Prostate gland (tissue), 2 donors: ENCODE measurements around the gene GABARAPL1. TPM values are rescaled to one million over a fixed set of nuclear protein-coding genes. Genes with fewer than 3 reads are reported as not detected.
A peak's percentile ranks its signal among the peaks of the same experiment; 100 is the strongest.

ENCODE experiments used
- DNase-seq: peaks from one replicate; pipeline ENCODE4 v3.0.0-alpha.2; 2019; ENCODE audit warnings: low spot score
- H3K27ac ChIP-seq, 2 donors: fragments of 200-600 bp; sonication (generic); 2 replicates each; pipeline ENCODE4 v1.5.1; 2017 to 2019
- H3K27me3 ChIP-seq: fragments of 200-600 bp; sonication (generic); replicated peaks from 2 replicates; pipeline ENCODE4 v1.5.1; 2019; ENCODE audit not compliant: insufficient read depth
- H3K36me3 ChIP-seq, 2 donors: fragments of 200-600 bp; sonication (generic); 1 replicate in 1 of 2; 2 replicates in 1 of 2; pipeline versions ENCODE4 v1.5.1 to v1.8.1; 2017 to 2019
- H3K4me1 ChIP-seq: fragments of 200-600 bp; sonication (generic); replicated peaks from 2 replicates; pipeline ENCODE4 v1.5.1; 2019
- H3K4me3 ChIP-seq, 2 donors: fragments of 200-600 bp; sonication (generic); 2 replicates each; pipeline ENCODE4 v1.5.1; 2017 to 2019
- H3K9me3 ChIP-seq: fragments of 200-600 bp; sonication (generic); 2 replicates; pipeline ENCODE4 v1.5.1; 2017
- POLR2A ChIP-seq: fragments of 450-650 bp; IDR thresholded peaks from one replicate; pipeline ENCODE4 v1.6.1; 2016; ENCODE audit warnings: antibody characterized with exemption, mild to moderate bottlenecking
- POLR2AphosphoS5 ChIP-seq: sonication (generic); formaldehyde crosslinking; IDR thresholded peaks from one replicate; pipeline ENCODE4 v1.6.1; 2017; ENCODE audit warnings: antibody characterized with exemption
- WGBS: methylation state at CpG from one replicate; pipeline ENCODE4 v1.1.5; 2018; 5-methylcytosine and 5-hydroxymethylcytosine counted together
- intact Hi-C: fragments of 100-400 bp; cut with DNase I; formaldehyde crosslinking; loops from one replicate; pipeline ENCODE4 v1.14.2; 2022
- total RNA-seq, 2 donors: library from RNA; depleted of rRNA; stranded (reverse); fragments of >200 nt; gene quantifications; one replicate each; pipeline ENCODE4 v1.1.0, GENCODE V29; 2016
- TF ChIP-seq, protein P1 (sequence below), 4 experiments: fragments of 200-600 bp in 2 of 4; fragments of 450-650 bp in 2 of 4; sonication (generic) in 2 of 4; IDR thresholded peaks; 1 replicate in 3 of 4; 2 replicates in 1 of 4; pipeline ENCODE4 v1.5.1; 2016 to 2019; ENCODE audit warnings: antibody characterized with exemption in 4 of 4, mild to moderate bottlenecking in 2 of 4, moderate library complexity in 2 of 4

GABARAPL1 gene
- total RNA-seq, 2 donors from 2014 or later = 78.2 to 95.9 TPM

DNA sequence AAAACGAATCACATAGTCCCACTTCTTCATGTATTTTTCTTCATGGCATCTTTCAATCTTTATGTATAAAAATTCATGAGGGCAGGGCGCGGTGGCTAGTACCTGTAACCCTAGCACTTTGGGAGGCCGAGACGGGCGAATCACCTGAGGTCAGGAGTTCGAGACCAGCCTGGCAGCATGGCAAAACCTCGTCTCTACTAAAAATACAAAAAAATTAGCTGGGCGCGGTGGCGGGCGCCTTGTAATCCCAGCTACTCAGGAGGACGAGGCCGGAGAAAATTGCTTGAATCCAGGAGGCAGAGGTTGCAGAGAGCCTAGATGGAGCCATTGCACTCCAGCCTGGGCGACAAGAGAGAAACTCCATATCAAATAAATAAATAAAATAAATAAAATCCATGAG is 2.5 kb upstream of the GABARAPL1 start:
- Histone ChIP-seq H3K4me1 (no peaks in the 10 kb centered on the region), H3K27ac (no peak overlapping the region), H3K27me3 (no peaks in the 10 kb centered on the region), H3K36me3 (no peaks in the 10 kb centered on the region), H3K4me3 (no peak overlapping the region), H3K9me3 (no peaks in the 10 kb centered on the region)
- intact Hi-C loops = loop anchor here (10.0 kb wide), 1 partner anchor 155 kb away; no protein-coding TSS in a partner anchor
- 96% methylated on average over 15 of the region's 15 CpGs for WGBS
- no peak for DNase-seq
- TF ChIP-seq POLR2AphosphoS5 (no peak), POLR2A (no peak)
- TF ChIP-seq, protein P1, sequence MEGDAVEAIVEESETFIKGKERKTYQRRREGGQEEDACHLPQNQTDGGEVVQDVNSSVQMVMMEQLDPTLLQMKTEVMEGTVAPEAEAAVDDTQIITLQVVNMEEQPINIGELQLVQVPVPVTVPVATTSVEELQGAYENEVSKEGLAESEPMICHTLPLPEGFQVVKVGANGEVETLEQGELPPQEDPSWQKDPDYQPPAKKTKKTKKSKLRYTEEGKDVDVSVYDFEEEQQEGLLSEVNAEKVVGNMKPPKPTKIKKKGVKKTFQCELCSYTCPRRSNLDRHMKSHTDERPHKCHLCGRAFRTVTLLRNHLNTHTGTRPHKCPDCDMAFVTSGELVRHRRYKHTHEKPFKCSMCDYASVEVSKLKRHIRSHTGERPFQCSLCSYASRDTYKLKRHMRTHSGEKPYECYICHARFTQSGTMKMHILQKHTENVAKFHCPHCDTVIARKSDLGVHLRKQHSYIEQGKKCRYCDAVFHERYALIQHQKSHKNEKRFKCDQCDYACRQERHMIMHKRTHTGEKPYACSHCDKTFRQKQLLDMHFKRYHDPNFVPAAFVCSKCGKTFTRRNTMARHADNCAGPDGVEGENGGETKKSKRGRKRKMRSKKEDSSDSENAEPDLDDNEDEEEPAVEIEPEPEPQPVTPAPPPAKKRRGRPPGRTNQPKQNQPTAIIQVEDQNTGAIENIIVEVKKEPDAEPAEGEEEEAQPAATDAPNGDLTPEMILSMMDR (IDR thresholded peaks at IDR 0.05) = no peak

DNA sequence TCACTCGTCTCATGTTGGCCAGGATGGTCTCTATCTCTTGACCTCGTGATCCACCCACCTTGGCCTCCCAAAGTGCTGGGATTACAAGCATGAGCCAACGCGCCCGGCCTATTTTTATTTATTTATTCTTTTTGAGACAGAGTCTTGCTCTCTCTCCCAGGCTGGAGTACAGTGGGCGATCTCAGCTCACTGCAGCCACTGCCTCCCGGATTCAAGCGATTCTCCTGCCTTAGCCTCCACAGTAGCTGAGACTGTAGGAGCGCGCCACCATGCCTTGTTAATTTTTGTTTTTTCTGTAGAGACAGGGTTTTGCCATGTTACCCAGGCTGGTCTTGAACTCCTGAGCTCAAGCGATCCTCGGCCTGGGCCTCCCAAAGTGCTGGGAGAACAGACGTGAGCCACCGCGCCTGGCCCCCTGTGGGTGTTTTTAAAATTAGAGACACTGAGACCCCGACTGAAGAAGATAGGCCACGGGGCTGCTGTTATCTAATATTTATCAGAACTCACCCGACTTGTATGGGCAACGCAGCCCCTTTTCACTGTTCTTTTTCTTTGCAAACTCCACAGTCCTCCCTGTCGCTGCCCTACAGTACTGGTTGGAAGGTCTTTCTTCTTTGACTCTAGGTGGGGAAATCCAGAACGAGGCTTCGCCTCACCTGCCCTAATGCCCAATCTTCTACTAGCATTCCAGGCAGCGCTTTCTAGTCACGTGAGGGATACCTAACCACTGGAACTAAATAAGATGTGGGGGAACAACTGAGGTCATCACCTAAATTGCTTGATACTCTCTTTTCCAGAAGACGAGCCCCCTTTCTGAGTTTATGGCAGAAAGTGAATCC is 1.4 kb upstream of the GABARAPL1 start:
- Histone ChIP-seq H3K36me3 (no peaks in the 10 kb centered on the region), H3K9me3 (no peaks in the 10 kb centered on the region), H3K27me3 (no peaks in the 10 kb centered on the region), H3K4me3 (no peak overlapping the region), H3K4me1 (no peaks in the 10 kb centered on the region), H3K27ac (peak overlapping the region; percentile 98)
- TF ChIP-seq POLR2AphosphoS5 = no peak
- TF ChIP-seq, protein P1 (IDR thresholded peaks at IDR 0.05) = no peak
- no peak for TF ChIP-seq POLR2A
- 91% methylated on average over 25 of the region's 25 CpGs for WGBS
- intact Hi-C loops = loop anchor here (10.0 kb wide), 1 partner anchor 153 kb away; no protein-coding TSS in a partner anchor
- no peak for DNase-seq

DNA sequence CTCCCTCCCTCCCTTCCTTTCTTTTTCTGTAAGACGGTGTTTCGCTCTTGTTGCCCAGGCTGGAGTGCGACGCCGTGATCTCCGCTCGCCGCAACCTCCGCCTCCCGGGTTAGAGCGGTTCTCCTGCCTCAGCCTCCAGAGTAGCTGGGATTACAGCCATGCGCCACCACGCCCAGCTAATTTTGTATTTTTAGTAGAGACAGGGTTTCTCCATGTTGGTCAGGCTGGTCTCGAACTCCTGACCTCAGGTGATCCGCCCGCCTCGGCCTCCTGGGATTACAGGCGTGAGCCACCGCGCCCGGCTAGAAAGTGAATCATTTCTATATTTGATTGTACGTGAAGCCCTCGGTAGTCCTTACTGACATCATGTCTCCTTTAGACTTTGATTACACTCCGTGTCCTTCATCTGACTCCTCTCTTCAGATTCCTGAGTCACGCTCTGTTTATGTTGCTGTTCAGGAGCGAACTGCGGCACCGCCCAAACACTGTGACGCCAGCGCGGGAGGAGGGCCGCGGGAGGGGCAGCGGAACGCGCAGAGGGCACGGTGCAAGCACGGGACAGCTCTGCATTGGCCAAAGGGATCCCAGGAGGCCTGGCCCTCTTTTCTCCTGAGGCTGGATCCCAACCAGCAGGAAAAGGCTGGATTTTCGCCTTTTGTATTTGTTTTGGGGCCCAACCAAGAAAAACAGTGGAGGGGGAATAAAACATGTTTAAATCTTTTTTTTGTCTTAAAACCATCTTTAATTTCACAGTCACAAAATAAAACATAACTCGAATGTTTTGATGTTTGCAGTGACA is 538 bp upstream of the GABARAPL1 start:
- TF ChIP-seq, protein P1 (IDR thresholded peaks at IDR 0.05) = peak in 2 of 4 experiments; percentile 19 to 31
- TF ChIP-seq POLR2AphosphoS5 = peak; percentile 100
- TF ChIP-seq POLR2A = peak; percentile 93
- no peaks in the 10 kb centered on the region for H3K36me3 ChIP-seq
- no peaks in the 10 kb centered on the region for H3K9me3 ChIP-seq
- intact Hi-C loops = loop anchor here (2.0 to 10.0 kb wide), 2 partner anchors 153 to 511 kb away; partner anchors contain the start of gene YBX3
- H3K4me3 ChIP-seq = peak overlapping the region; percentile 59 to 71
- 32% methylated on average over 40 of the region's 40 CpGs for WGBS
- peak overlapping the region; percentile 98 for H3K27ac ChIP-seq
- peak; percentile 98 for DNase-seq
- H3K27me3 ChIP-seq = no peaks in the 10 kb centered on the region
- H3K4me1 ChIP-seq = no peaks in the 10 kb centered on the region

DNA sequence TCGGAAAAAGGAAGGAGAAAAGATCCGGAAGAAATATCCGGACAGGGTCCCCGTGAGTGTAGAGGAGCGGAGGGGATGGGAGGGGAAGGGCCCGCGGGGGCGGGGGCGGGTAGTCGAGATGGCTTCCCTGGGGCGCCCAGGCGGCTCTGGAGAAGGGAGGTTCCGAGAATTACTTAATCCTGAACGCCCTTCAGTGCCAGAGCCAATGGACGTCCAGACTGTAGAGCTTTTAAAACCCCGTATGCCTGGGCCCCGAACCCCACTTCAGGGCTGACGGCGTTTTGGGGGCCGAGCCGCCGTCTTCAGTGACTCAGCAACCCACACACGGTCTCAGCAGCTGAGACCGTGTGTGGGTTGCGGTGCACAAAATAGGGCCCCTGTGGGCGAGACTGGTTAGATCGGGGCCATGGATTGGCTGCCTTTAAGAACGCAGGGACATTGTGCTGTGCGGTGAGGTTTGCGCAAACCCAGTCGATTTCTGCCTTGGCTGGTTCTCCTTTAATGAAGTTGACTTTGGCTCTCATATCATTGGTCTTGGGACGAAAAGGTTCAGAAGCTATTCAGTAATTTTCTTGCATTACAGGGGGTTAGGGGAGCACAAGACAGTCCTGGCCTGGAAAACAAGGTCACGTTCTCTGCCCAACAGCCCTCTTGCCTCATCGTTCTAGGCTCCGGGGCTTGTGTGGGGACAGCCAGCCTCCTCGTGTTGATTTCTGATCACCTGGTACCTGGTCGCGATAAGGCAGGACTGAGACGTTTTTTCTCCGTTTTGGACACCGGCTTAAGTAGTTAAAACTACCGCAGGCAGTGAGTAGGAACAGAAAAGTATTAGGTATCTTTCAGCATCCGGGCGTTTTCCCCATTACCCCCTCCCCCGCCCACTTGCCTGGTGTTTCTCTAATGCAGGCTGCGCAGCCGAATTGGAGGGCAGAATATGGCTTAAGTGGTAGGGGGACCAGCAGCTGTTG is 775 bp downstream of the GABARAPL1 start:
- WGBS = under 1% methylated on average over 39 of the region's 47 CpGs
- TF ChIP-seq POLR2AphosphoS5 = peak; percentile 57
- TF ChIP-seq, protein P1 (IDR thresholded peaks at IDR 0.05) = no peak
- peak; percentile 16 for TF ChIP-seq POLR2A
- intact Hi-C loops = loop anchor here (2.0 to 10.0 kb wide), 2 partner anchors 151 to 509 kb away; partner anchors contain the start of gene YBX3

More for the DNA sequence above, 775 bp downstream of the GABARAPL1 start:
- Histone ChIP-seq H3K27me3 (no peaks in the 10 kb centered on the region), H3K36me3 (no peaks in the 10 kb centered on the region), H3K4me1 (no peaks in the 10 kb centered on the region), H3K27ac (peak overlapping the region; percentile 98), H3K9me3 (no peaks in the 10 kb centered on the region), H3K4me3 (peak overlapping the region; percentile 59 to 71)
- DNase-seq = peak; percentile 70
